ENCODE results near the gene PPIA.
"Not testable (repeated sequence)": the region's sequence is repeated elsewhere in the genome, so short reads cannot be mapped to it uniquely, and the experiment has no call there.

PPIA gene

DNA sequence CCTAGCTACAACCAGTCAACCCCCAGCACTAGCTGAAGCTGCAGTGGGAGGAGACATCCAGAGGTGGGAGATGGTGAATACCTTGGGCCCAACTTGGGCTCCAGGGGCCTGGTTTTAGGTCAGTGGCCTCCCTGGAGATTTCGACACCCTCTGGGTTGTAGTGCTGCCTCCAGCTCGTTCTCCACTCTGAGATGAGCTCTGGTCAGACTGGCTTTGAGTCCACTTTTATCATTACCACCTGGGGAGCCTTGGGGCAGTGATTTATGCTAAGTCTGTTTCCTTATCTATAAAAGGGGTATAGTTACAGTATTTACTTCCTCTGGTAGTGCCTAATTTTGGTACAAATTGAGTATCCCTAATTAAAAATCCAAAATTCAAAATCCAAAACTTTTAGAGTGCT, 22.8 kb downstream of the PPIA start:
- no peak for DNase-seq

- DNase-seq, result no peak
Measured at GRCh38 chr7:44823255-44823781, 26.8 kb downstream of the PPIA start.

DNA sequence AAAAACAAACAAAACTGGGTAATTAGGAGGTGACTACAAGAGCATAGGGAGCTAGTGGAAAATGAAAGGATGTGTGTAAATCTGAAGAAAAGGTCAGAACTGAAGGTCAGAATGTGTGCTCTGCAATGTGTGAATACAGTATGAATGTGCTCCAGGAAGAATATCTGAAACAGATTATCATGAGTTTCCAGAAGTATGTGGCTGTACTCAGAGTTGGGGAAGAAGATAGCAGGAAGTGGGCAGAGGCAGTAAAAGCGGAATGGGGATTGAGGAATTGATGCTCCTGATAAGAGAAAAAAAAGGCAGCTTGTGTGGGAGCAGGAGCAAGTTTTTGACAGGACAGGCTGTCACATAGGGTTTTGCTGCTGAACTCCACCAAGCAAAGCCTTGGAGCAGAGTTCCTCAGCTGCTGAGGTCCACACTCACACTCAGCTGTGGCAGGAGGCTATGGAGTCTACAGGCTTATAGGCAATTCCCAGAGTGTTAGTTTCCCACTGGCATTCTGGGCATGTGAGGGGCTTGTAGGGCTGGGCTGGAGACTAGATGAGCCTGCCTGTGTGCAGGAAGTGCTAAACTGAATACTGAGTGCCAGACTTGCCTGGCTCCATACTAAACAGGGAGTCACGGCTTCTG, 28.5 kb downstream of the PPIA start:
- no peak for DNase-seq

GRCh38 chr7:44827567-44827966, 31.1 kb downstream of the PPIA start:
- DNase-seq, result no peak

DNA sequence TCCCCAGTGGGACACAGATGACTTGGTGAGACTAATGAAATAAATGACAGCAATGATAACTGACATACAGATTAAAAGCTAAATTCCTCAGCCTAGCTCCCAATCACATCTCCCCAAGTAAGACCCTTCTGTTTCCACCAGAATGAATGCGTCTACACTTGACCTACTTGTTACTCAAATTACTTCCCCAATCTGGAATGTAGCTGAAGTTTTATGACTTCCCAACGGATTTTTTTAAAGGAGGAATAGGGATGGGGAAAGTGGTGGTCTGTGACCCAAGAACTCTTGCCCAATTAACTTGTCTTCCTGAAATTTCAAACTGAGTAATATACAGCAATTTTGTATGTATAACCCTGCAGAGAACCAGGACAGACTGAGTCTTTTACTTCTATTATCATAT, 42.3 kb downstream of the PPIA start:
- DNase-seq, result no peak

GRCh38 chr7:44842675-44843074, 46.2 kb downstream of the PPIA start:
- not testable (repeated sequence) for DNase-seq

DNA sequence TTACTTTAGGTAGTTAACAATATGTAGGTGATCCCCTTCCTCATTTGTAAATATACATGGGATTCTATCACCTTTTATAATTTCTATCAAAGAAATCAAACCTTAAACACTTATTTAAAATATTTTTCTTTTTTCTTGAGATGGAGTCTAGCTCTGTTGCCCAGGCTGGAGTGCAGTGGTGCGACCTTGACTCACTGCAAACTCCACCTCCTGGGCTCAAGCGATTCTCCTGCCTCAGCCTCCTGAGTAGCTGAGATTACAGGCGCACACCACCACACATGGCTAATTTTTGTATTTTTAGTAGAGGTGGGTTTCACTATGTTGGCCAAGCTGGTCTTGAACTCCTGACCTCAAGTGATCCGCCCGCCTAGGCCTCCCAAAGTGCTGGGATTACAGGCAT, 47.0 kb downstream of the PPIA start:
- DNase-seq, result not testable (repeated sequence)

- DNase-seq, result no peak
Measured at GRCh38 chr7:44845451-44845850, 49.0 kb downstream of the PPIA start.

DNA sequence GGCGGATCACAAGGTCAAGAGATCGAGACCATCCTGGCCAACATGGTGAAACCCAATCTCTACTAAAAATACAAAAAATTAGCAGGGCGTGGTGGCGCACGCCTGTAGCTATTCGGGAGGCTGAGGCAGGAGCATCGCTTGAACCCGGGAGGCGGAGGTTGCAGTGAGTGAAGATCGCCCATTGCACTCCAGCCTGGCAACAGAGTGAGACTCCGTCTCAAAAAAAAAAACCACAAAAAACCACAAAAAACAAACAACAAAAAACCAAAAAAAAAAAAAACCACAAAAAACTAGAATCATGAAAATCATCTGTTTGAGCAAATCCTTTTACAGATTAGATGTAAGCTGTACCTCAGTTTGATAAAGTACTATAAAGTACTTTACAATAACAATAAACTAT, 49.9 kb downstream of the PPIA start:
- not testable (repeated sequence) for DNase-seq

DNA sequence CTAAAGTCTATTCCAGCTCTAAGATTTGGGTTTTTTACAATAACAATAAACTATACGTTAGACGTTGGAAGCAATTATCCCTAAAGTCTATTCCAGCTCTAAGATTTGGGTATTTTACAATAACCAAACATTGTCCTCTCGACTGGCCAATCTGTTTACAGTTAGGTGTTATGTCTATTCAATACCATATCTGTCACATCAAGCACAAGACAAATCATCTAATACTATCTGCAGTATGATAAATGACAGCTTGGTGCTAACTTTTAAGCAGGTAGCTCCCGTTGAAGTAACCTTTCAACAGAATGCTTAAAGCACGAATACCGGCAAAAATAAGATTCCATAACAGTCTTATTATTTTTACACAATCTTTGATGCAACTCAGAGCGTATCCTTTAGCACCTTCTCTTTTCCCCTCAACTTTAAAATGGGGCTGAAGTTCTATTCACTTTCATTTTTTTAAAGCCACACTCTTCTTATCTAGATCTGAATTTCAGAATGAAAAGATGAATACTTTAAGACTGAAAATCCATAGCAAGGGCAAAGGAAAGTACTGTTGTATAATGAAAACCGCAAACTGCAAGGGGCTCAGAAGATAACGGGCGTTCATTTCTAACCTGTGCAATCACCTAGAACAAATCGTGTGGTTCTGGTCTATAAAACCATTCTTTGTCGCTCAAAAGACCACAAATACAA, 50.5 kb downstream of the PPIA start:
- no peak for DNase-seq

DNA sequence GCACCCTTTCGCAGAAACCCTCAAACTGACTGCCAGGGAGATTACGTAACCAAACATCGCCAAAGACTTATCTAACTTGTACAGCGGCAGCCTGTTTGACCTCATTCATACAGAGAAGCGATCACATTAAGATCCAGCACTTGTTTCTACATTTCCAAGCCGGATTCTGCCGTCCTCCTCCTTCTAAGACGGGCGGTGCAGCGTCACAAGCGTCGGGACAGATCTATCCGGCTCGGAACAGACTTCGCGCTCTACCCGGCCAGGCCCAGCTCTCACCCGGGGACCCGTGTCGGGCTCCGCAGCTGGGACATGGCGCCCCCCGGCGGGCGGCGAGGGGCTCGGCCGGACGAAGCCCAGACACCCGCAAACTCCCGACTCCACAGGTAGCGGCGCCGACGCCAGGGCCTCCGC, 51.0 kb downstream of the PPIA start:
- peak in 54 of 56 donors; percentile 3 to 98 (median 89) for DNase-seq

DNA sequence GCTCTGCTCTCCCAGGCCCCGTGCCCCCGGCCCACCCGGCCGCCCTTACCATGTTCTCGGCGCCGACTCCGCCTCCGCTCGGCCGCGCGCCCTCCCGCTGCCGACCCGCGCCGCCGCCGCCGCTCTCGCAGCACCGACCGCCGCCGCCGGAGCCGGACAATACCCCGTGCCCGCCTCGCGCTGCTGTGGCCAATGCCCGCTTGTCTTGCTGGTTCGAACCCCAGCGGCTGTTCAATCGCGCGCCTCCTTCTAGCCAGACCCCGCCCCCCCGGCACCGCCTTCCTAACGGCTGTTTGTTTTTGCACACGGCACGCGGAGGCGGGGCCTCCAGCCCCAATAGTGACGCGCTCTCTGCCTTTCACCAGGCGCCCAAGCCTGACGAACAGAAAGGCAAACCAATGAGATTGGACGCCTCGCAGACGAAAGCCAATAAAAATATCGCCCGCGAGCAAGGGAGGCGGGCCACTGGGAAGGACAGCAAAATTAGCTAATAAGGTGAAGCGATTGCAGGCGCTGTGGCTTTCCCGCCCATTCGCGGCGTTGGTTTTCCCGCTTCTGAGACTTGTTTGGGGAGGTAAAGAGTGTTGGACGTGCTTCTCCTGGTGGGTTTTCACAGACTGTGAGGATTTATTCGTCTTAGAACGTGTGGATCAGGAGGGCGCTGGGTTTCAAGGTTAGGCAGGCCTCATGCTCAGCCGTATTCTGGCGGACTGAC, 51.6 kb downstream of the PPIA start, which contains the start of gene H2AZ2:
H2AZ2 (minus strand) TSS at position 168 of the 715 bp plus-strand sequence; CDS start at position 52, 116 bp downstream.
- DNase-seq, result peak; percentile 93 to 100 (median 99)

GRCh38 chr7:44849259-44849884, 52.9 kb downstream of the PPIA start:
- no peak for DNase-seq

DNA sequence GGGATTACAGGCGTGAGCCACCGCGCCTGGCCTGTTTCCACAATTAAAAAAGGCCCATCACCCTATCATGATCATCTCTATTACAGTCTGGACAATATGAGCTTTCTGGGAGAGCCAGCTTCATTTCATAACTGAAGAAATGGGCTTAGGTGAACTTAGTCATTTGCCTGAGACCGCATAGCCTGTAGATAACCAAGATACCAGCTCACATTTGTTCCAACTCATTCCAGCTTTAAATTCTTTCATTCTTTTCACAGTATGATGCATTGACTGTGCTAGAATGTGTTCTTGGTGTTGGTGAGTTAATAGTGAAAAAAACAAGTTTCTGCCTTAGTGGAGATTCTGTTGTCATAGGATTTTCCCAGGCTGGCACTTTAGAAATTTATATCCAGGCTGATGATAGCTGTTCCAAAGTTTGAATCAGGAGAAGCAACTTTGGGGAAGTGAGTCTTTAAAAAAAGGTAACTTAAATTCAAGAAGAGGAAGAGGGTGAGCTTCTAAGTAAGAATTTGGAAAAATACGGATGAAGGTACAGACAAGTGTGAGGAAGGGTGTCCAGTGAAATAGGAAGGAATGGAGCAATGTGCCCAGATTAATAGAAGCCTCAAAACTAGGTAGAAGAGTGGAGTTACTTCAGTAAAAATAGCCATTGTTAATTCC, 53.5 kb downstream of the PPIA start:
- DNase-seq, result no peak

GRCh38 chr7:44852590-44852989, 56.1 kb downstream of the PPIA start:
- no peak for DNase-seq

All from nucleus accumbens (tissue), 56 donors.